ENCODE results near the gene ITGA11.
"Not testable (repeated sequence)": the region's sequence is repeated elsewhere in the genome, so short reads cannot be mapped to it uniquely, and the experiment has no call there.

- TF ChIP-seq CTCF, POLR2A (IDR thresholded peaks at IDR 0.05): not testable (repeated sequence)
These were observed 34.0 kb downstream of the ITGA11 start for GRCh38 chr15:68397999-68398398.
